GM15510 (cell line): ENCODE data around the gene CNTN1.

Source experiments
- POLR2A ChIP-seq: IDR thresholded peaks from 3 replicates; pipeline ENCODE4 v1.6.1; 2011; ENCODE audit warnings: borderline replicate concordance; ENCODE audit not compliant: insufficient read length; ENCODE audit errors: extremely low read depth

The CNTN1 gene

GRCh38 chr12:41051954-41052353, 359.7 kb downstream of the CNTN1 start:
- TF ChIP-seq POLR2A = no peak

- TF ChIP-seq POLR2A = no peak
These were observed 360.2 kb downstream of the CNTN1 start for GRCh38 chr12:41052441-41052840.

GRCh38 chr12:41053046-41053445, 360.8 kb downstream of the CNTN1 start:
- TF ChIP-seq POLR2A = no peak

GRCh38 chr12:41055875-41056577, 363.8 kb downstream of the CNTN1 start:
- no peak for TF ChIP-seq POLR2A

DNA sequence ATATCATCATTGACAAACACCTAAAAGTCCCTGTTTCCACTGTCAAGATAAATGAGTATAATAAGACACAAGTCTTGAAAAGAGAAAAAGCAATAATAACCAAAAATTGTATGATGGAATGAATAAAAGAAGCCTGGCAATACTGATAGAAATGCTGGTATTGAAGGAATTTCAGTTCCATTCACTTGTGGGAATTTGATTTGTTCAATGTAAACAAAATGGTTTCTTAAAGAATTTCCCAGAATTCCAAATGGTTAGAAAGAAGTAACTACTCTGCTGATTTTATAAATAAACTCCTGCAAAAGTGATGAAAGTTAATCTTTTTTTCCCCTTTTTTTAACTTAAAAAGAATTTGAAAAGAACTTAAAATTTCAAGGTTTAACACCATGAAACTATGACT, 366.0 kb downstream of the CNTN1 start:
- no peak for TF ChIP-seq POLR2A

- TF ChIP-seq POLR2A = no peak
These were observed 369.0 kb downstream of the CNTN1 start for GRCh38 chr12:41061192-41061591.

- no peak for TF ChIP-seq POLR2A
These were observed 372.2 kb downstream of the CNTN1 start for GRCh38 chr12:41064411-41064810.

DNA sequence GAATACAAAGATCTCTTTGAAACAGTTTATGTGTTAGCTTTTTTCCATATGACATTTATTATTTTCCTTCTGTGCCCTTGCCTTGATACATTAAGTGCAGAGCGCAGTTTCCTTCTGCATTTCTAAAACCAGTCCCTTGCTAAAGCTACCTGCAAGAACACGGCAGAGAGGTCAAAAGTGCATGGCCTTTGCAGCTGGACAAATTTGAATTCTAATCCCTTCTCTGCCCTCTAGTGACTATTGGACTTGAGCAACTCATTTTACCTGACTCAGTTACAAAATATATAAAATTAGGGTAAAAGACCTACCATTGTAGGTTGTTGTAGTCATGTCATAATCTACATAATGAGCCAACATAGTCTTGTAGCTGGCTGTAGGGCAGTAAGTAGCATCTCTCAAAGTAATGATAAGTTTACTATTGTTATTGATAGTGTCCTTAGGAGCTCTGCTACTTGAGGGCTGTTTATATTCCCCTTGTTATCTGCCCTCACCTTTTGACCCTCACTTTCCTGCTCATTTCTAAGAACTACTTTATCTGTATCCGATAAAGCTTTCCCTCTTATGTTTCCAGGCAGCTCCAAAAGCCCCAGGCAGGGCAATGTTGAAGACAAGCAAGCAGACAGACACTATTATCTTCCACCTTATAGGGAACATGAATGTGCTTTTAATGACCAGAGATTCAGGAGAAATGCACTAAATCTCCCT, 375.9 kb downstream of the CNTN1 start:
- no peak for TF ChIP-seq POLR2A

DNA sequence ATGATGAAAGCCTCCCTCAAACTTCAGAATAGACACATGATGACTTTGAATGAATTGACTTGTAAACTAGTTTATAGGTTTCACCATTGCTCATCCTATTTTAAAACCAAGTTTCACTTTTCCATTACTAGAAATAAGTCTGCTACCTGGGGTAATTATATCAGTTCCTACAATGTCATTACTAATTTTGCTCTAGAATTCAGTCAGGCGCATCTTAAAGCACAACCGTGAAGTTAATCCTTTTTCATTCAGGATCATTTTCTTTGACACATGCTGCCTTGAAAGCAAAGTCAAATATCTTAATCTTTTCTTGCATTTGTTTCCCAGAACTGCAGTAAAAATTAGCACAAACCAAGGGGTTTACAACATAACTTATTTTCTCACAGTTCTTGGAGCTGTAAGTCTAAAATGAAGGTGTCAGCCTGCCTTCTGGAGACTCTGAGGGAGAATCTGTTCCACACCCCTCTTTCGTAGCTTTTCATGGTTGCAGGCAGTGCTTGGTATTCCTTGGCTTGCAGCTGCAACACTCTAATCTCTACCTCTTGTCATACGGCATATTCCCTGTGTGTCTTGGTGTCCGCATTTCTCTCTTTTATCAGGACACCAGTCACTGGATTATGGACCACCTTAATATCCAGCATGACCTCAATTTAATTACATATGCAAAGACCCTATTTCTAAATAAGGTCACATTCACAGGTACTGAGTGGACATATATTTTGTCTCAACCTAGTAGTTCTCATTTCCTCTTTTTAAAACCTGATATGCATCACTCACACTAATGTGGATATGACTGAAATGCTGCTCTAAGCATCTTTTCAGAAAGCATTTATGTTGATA, 381.6 kb downstream of the CNTN1 start:
- TF ChIP-seq POLR2A = no peak

GRCh38 chr12:41074473-41074769, 382.2 kb downstream of the CNTN1 start:
- no peak for TF ChIP-seq POLR2A

DNA sequence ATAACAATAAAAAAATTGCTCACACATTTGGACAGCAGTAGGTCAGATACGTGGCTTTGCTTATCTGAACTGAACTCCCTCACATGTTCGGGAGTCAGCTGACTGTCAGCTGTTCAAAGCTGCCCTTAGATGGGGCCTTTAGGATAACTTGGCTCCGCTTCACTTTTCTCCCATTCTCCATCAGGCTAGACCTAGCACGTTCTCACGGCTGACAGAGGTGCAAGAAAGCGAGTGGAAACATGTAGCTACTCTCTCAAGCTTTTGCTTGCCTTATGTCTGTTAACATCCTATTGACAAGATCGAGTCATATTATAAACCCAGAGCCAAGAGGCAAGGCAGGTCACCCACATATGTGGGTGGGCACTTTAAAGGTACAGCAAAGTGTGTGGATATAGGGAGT, 383.9 kb downstream of the CNTN1 start:
- no peak for TF ChIP-seq POLR2A

DNA sequence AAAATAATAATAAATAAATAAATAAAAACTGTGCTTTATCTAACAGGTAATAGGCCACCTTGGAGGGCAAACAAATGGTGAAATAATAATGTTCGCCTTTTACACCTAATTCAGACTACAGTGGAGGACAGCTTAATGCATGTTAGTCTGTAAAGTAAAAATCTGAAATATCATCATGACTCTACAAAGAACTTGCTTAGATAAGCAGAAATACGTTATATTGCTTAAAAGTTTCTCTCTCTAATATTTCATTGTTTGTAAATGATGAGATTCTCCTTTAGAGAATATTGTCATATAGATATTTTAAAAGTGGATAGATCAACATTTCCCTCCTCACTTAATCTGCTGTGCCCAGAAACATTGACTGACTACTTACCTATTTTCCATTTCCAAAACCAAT, 397.2 kb downstream of the CNTN1 start:
- TF ChIP-seq POLR2A = no peak

- TF ChIP-seq POLR2A = no peak
These were observed 399.9 kb downstream of the CNTN1 start for GRCh38 chr12:41092115-41092514.

GRCh38 chr12:41096797-41097196, 404.6 kb downstream of the CNTN1 start:
- TF ChIP-seq POLR2A = no peak

GRCh38 chr12:41100572-41100971, 408.3 kb downstream of the CNTN1 start:
- TF ChIP-seq POLR2A = no peak

DNA sequence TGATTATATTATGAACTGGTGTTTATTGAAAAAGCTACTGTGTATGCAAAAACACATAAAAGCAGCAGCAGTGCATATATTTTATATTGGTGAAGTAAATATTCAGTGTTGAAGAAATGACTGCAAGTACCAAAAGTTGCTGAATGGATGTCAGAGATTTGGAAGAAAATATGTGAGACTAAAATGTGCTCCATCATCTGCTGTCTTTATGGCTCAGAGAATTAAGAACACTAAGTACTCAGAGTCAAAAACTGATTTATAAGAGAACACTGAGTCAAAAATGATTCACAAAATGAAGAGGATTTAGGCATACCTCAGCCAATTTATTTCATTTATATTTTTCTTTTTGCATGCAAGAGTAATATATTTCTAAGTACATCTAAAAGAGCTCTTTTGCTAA, 409.6 kb downstream of the CNTN1 start:
- no peak for TF ChIP-seq POLR2A

DNA sequence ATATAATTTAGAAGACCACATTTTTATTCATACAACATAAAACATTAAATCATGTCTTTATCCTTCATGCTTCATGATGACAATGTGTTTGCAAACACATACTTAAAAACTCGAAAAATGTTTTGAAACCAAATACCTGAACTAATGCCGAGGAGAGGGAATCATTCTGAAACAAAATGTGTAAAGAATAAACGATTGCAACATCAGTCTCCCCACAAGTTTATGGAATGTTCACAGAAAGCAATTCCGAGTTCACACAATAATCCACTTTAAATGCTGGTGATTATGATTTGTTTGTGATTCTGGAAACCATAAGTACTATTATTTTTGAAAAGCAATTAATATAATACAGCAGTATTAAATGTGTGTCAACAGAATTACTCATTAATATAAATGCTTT, 411.4 kb downstream of the CNTN1 start:
- no peak for TF ChIP-seq POLR2A

DNA sequence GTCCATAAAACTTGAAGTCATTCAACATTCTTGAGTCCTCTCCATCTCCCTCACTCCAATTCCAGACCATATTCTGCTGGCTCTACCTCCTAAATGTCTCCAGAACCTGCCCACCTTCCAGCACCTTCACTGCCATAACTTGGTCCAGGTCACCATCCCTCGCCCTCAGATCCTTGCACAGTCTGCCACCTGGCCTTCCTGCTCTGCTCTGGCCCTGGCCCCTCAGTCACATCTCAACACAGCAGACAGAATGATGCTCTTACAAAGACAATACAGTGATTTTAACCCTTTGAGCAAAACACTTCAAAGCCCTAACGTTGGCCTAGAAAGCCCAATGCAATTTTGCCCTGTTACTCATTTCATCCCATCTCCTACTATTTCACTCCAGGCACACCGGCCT, 414.1 kb downstream of the CNTN1 start:
- no peak for TF ChIP-seq POLR2A
